Measurements from ENCODE around the gene TSC22D3.

DNA sequence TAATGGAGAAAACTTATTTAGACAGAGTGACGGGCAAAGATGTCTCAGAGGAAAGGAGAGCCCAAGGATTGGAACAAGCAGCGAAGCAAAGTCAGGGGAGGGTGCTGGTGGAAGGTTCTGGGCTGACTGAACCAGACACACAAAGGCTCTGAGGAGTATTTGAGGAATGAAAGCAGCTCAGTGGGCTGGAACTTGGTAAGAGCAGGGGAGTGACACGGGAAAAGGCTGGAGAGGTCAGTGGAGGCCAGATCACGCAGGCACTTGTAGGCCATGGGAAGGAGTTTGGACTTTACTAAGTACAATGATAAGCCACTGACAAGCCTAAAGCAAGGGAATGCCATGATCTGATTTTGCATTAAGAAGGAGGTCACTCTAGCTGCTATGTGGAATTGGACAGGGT is 71.4 kb downstream of the TSC22D3 start:
- TF ChIP-seq CTCF (IDR thresholded peaks at IDR 0.05) (no peak), POLR2A (IDR thresholded peaks at IDR 0.05) (no peak)
